HG03159 (cell line): ENCODE measurements around the gene EAPP.
"Not testable (repeated sequence)": the region's sequence is repeated elsewhere in the genome, so short reads cannot be mapped to it uniquely, and the experiment has no call there.

Source experiments
- ATAC-seq: cut with Tn5 transposase; IDR thresholded peaks from one replicate; pipeline ENCODE4 v1.9.1; 2021; ENCODE audit warnings: mild to moderate bottlenecking, moderate library complexity; ENCODE audit not compliant: unreplicated experiment

Gene EAPP

GRCh38 chr14:34489324-34489723 lies 50.2 kb downstream of the EAPP start:
- no peak for ATAC-seq

- no peak for ATAC-seq
These were observed 51.0 kb downstream of the EAPP start for GRCh38 chr14:34488528-34488927.

DNA sequence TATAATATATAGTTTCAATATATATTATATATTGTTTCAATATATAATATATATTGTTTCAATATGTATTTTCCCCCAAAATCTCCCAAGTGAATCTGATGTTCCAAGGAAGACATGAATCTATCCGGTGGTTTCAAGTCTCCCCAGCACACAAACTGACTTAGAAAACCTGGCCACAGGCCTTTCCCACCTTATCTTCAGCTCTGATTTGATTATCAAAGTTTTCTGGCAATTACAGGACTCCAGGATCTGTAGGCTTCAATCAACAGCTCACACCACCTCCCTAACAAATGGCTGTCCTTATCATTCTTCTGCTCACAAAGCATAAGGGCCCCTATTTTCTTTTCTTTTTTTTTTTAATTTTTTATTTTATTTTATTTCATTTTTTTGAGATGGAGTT lies 54.8 kb downstream of the EAPP start:
- ATAC-seq = no peak

DNA sequence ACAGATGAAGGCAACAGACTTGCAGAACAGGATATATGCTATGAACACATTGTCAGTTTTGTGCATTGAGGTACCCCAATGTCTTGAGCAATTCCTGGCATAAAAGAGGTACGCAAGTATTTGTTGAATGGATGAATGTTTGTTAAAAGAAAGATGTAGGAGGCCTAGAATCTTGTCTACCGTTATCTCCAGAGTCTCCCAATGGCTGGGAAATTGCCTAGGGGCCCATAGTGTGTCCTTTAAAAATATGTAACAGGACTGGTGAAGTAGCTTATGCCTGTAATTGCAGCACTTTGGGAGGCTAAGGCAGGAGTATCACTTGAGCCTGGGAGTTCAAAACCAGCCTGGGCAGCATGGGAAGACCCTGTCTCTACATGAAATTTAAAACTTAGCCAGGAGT lies 57.0 kb downstream of the EAPP start:
- no peak for ATAC-seq

- ATAC-seq = no peak
These were observed 59.8 kb downstream of the EAPP start for GRCh38 chr14:34479694-34480093.

- no peak for ATAC-seq
These were observed 61.2 kb downstream of the EAPP start for GRCh38 chr14:34478261-34478660.

GRCh38 chr14:34476036-34476435 lies 63.5 kb downstream of the EAPP start:
- ATAC-seq = not testable (repeated sequence)

- no peak for ATAC-seq
These were observed 64.3 kb downstream of the EAPP start for GRCh38 chr14:34475163-34475562.

DNA sequence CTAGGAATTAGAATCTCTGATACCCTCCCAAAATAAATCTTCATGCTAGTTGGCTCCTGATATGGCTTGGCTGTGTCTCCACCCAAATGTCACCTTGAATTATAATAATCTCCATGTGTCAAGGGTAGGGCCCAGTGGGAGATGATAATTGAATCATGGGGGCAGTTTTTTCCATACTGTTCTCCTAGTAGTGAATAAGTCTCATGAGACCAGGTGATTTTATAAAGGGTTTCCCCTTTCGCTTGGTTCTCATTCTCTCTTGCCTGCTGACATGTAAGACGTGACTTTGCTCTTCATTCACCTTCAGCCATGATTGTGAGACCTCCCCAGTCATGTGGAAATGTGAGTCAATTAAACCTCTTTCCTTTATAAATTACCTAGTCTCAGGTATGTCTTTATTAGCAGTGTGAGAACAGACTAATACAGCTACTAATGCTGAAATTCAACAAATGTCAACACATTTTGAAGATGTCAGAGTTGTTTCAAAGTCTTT lies 65.3 kb downstream of the EAPP start:
- no peak for ATAC-seq

DNA sequence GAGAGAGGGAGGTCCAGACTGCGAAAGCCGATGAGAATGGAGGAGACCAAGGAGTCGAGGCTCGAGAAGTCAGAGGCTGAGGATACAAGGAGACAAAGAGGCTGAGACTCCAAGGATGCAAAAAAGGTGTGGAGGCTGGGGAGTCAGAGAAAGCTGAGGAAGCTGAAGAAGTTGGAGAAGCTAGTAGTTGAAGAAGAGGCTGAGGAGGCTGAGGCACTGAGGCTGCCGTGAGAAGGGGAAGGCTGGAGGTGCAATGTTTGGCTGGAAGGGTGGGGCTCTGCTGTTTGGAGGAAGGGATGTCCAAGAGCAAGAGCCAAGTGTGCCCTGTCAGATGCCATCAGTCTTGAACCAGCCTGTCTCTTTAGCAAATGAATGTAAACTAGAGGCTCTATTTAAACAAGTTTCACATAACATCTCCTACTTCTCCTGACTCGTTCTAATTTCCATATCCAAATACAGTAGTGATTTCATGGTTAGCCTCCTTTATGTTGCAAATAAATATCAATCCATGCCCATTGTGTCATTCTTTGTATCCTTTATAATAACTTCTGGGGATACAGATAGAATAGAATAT lies 66.7 kb downstream of the EAPP start:
- ATAC-seq = no peak

GRCh38 chr14:34470319-34470718 lies 69.2 kb downstream of the EAPP start:
- ATAC-seq = no peak

DNA sequence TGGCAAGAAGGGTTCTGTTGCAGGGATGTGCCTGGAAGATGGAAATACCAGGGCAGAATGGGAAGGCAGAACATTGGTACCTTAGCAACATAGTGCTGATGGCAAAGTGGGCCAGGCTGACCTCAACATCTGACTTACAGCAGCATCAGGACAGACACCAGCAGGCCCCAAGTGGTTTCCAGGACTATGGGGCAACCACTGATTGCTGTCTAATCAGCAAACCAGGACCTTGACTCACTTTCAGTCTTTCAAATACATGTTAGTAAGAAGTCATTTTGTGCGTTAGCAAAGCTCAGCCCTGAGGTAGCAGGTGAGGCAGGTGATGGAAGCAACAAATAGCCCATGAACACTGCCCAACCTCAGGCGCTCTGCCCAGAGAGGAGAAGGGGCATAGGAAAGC lies 72.8 kb downstream of the EAPP start:
- no peak for ATAC-seq
